ENCODE results near the gene SLC25A15.

GRCh38 chr13:40800559-40800958 is 11.1 kb downstream of the SLC25A15 start:
- no peak for TF ChIP-seq POLR2A (IDR thresholded peaks at IDR 0.05)
- TF ChIP-seq CTCF (IDR thresholded peaks at IDR 0.05), result no peak

Data from testis (tissue), 2 donors.